GM19099 (cell line): Measurements from ENCODE around the gene ATP2A3.
A peak's percentile ranks its signal among the peaks of the same experiment; 100 is the strongest.

ENCODE experiments used
- POLR2A ChIP-seq: IDR thresholded peaks from 3 replicates; pipeline ENCODE4 v1.6.1; 2011; ENCODE audit warnings: low read depth; ENCODE audit not compliant: insufficient read length; ENCODE audit errors: extremely low read depth

Gene ATP2A3

DNA sequence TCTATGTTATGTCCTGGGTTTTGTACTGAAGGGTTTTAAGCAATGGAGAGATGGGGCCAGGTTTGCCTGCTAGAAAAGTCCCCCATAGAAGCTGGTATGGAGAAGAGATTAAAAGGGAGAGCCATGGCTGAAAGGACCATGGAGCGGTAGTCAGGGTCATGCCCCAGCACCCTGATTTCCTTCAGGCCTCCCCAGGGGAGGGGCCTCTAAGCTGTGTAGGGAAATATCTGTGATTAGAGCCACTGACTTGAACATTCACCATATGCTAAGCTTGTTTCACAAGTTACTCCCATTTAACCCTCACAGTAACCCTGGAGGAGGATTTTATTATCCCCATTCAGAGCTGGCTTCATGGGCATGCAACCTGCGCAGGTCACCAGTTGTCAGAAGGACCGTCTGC lies 3.8 kb upstream of the ATP2A3 start:
- no peak for TF ChIP-seq POLR2A

DNA sequence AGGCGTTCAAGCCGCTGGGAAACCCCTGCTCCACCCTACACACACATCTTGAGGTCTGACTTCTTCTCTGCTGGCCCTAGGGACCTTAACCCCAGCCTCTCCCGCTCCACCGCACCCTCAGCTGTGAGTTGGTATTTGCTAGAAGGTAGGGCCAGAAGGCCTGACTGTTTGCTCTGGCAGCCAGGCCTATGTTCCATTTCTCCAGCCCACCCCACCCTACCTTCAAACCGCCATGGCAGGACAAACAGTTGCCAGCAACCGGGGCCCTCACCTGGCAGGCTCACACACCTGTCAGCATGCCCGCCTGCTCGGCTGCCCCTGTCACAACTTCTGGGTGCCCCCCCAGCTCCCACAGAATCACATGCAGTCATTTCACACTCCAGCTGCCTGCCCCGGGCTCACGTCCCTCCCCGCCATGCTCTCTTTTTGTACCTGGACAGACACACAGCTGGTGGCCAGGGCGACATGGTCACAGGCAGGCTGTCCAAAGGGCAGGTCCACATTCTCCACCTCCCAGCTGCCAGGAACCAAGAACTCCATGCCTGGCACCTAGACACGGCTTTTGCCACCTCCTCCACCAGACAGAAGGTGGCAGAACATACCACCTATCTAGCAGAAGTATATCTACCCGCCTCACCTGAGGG lies 2.6 kb upstream of the ATP2A3 start:
- no peak for TF ChIP-seq POLR2A

DNA sequence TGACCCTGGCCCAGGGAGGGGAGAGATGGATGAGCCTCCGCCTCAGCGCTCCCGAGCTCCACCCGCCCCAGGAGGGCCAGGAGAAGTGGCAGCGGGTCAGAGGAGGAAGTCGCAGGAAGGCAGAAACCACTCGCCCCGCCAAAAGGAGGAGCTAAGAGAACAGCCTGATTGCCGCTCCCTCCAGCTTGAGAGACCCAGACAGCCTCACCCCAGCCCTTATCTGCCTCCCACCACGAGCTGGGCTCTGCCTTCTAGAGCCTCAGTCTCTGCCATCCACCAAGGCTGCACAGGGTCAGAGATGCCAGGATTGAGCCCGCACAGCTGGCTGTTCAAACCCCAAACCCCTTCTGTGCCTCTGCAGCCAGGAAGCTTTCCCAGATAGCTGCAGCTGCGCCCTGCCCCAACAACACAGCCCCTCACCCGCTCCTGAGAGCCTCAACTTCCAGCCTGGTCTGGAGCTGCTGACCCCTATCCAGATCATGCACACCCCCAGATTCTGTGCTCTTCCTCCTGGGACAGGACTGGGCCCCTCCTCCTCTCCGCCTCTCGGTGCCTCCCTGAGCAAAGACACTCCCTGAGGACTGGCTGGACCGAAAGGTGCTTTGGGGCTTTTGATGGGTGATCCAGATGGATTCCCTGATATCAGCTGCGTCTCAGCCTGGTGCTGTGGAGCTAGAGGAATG lies 1.0 kb upstream of the ATP2A3 start:
- TF ChIP-seq POLR2A, result peak; percentile 74

DNA sequence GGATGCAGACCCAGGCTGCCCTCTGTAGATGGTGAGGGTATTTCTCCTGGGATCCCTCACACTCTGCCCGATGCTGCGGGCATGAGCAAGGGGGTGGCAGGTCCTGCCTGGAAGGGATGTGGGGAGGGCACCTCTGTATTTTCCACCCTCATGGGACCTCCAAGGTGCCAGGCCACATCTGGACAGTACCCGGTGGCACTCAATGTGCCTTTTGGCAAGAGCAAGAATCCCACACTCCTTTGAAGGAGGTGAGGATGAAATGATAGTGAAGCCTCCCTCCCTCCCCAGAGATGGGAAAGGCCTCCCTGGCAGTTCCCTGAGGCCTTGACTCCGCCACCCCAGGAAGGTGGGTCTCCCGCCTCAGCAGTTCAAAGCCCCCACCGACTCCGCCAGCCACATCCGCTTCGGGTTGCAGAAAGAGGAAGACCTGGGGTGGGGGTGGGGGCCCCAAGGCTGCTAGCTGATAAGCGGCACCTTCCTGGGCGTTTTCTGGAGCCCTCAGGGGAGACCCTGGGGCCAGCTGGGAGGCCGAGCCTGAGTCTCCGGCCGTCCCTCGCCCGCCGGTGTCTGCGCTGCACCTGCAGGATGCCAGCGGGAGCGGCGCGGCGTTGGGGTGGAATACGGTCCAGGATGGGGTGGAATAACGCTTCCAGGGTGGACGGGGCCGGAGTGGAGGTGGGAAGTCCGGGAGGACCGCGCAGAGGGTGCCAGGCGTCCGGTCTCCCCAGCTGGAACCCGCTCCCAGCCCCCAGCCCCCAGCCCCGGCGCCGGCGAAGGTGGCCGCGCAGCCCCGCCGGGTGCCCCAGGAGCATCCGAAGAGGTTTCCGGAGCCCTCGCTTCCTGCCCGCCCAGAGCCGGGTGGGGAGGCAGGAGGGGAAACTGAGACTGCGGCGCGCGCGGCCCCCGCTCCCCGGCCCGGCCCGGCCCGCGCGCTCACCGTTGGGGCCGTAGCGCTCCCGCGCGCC lies 718 bp downstream of the ATP2A3 start:
- peak; percentile 66 for TF ChIP-seq POLR2A

DNA sequence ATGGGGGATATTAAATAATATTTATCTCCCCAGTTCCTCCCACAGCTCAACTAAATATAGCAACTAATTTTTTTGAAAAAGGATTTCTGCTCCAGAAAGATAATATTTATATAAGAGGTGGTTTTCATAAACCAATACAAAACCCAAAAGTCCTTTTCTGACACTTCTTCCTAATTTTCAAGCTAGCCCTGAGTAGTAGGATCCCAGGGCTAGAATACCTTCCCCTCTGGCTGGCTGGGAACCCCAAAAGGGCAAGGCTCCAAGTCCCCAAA lies 1.3 kb downstream of the ATP2A3 start:
- TF ChIP-seq POLR2A, result no peak

DNA sequence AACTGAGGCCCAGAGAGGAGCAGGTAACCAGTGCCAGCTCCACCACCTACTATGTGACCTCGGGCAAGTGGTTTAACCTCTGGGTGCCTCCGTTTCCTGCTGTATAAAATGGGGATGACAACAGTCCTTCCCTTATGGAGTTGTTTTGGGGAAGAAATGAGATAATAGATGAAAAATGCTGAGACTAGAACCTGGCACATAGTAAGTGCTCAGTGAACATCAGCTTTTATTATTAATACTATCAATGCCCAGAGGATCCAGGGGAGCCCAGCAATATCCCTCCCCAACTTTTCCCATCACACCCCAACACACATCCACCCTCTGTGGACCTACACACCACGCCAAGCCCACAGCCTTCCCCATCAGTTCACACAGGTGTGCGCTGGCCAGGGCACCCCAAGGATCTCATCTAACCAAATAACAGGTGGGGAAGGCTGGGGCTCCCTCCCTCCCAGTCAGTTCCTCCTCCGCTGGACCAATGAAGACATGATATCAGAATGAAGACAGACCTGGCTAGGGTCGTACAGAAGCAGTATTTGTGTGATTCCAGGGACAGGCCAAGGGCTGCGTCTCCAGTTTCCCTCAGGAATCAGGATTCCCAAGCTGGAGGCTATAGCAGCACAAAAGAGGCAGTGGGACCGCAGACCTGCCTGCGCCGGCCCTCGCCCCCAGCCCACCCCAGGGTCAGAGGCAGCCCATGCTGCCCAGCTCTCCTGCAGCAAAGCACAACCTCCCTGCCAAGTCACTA lies 1.8 kb downstream of the ATP2A3 start:
- TF ChIP-seq POLR2A, result no peak

DNA sequence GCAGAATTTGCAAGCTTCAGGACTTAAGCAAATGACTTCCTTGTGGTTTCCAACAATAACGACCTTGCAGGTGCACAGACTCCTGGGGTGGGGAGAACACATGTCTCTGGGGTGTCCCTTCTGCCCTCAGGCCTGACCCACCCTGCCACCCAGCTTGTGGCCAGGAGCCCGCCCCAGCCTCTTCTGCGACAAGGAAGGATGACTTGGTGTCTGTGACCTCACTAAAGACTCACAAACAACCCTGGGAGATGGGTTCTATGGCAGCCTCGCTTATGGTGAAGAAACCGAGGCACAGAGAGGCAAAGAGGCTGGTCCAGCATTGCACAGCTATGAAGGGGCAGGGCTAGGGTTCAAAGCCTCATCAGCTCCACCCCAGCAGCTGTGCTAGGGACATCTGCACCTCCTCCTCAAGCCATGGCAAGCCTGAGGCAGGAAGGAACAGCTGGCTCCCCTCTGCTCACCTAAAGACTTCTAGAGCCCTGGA lies 2.6 kb downstream of the ATP2A3 start:
- peak; percentile 33 for TF ChIP-seq POLR2A

DNA sequence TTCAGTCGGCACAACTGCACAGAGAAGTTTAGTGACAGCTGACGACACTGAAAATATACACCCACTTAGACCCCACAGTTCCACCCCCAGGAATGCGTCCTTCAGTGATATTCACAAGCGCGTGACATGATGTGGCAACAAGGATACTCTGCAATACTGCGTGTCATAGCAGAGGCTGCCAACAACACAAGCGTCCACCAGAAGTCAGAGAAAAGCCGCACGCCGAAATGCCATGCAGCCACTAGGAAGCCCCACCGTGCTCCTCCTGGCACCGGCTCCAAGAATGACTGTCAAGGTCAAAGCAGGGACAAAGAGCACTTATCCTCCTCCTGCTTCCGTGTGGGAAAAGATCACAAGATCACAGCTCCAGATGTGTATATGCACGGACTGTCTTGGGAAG lies 3.5 kb downstream of the ATP2A3 start:
- TF ChIP-seq POLR2A, result peak; percentile 7

DNA sequence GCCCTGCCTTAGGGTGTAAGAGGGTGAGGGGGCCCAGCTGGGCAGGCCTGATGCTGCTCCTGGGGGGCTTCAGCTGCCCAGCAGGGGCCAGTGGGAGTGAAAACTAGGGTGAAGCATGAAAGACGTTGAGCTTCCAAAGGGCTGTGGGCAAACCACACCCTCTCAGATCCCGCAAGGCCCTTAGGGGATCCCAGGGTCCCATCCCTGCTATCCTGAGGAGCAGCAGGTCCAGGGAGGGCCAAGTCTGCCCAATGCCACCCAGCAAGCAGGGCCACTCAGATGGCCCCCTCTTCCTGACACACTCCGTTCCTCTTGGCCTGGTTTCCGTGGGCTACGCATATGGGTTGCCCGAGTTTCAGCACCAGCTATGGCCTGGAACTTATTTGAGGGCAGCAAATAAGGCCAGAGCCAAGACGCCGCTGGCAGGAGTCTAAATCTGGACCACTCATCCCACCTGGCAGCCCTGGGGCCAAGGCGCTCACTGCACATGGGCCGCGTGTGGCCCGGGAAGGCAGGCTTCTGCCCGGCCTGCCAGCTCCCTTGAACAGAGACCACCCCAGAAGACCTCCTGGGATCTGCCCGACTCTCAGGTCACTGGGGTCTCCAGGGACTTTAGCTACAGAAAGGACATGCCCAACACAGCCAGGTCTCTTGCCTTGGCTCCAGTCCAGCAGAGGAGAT lies 4.2 kb downstream of the ATP2A3 start:
- TF ChIP-seq POLR2A, result no peak

DNA sequence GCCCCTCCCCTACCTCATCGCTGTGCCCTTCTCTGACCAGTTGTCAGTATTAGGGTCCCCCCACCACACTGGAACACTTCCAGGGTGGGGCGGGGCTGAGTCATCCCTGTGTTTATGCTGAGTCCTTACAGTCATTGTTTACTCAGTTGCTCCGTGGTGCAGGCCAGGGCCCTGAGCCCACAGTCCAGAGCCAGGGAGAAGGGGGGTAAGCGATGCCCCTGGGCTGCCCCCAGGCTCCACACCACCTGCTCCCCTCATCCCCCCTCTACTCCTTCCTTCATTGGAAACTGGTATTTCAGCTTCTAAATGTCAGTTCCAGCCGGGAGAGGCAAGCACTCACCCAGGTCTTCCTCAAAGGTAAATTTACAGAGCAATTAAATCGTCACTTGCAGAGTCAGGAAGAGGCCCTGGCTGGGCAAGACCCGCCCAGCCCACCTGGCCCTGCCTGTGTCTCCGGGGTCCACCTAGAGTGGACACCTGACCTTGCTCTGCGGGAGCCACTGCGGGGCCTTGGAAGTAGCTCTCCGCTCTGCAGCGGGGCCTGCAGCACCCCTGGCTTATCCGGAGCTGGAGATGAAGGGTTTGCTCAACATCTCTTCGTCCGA lies 4.8 kb downstream of the ATP2A3 start:
- no peak for TF ChIP-seq POLR2A

DNA sequence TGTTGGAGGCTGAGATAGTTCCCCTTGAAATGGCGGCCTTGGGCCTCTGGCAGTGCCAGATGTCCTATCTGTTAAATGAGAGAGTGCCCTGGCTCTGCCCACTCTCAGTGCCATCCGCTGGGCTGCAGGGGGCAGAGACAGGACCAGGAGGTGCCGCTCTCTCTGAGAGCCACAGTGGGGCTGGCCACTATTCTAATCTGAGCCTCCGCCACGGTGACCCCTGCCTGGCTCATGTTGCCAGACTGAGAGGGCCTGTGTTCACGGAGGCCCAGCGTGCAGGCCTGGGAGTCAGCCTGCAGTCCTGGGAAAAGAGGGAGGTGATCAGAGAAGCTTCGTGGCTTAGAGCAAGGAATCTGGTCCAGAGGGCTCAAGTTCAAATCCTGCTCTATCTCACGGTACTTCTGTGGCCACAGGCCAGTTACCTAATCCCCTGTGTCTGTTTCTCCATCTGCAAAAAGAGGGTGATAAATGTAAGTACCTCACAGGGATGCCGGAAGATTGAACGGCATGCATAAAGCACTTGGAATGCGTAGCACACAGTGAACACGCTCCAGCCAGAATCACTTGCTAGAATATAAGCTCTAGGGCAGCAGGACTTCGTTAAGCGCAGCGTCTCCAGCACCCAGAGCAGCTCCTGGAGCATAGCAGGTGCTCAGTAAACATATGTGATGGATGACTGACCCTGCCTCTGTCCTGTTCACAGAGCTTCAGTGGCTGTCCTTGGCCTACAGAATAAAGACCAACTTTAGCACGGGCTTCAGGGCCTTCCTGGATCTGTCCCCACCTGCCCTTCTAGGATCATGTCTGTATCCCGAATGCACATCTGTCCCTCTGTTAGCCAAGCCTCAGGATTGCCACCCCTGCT lies 6.3 kb downstream of the ATP2A3 start:
- TF ChIP-seq POLR2A, result no peak

DNA sequence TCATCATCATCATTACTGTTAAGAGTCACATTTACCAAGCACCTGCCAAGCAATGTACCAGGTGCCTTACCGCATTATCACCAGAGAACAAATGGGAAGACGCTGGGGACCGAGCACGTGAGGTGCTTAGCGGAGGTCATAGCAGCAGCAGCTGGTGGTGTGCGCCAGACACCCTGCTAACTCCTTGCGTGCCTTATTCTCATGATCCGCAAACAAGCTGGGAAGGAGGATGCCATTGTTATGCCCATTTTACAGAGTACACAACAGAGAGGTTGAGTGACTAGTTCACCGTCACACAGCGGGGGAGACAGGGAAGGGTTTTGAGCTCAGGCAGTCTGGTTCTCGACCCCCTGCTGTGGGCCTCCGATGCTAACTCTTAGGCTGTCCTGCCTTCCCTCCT lies 7.3 kb downstream of the ATP2A3 start:
- TF ChIP-seq POLR2A, result no peak

DNA sequence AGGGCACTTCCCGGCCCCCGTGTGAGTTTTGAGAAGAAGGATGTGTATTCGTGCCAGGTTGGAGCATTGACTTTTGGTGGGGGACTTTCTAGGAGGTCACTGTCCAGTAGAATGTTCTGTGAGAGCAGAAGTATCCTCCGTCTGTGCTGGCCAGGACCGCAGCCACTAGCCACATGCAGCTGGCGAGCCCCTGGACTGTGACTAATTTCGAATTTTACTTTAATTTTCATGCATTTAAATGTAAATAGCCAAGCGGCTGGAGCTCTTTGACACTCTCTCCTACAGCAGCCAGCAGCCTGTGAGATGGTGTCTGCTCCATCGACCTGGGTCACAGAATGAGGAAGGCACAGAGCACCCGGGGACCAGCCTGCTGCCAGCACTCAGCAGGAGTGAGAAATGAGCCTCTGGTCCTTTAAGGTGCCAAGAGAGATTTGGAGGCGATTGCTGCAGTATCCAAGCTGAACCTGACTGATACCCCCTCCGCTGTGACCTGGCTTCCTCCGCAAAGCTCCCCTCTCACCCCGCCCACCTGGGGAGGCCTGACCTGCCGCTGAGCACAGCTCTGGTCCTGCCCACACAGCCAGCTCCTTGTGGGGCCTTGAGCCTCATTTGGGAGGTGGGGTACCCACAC lies 7.8 kb downstream of the ATP2A3 start:
- no peak for TF ChIP-seq POLR2A
